Gastroesophageal sphincter (tissue), 4 donors: ENCODE results near the gene IL23R. TPM values are rescaled to one million over a fixed set of nuclear protein-coding genes. Genes with fewer than 3 reads are reported as not detected.

Source experiments
- ATAC-seq: fragments of 150-250 bp; one replicate; pipeline ENCODE4 v1.9.1; 2016; ENCODE audit warnings: mild to moderate bottlenecking, moderate library complexity
- H3K27ac ChIP-seq, 4 donors: fragments of 200-600 bp; sonication (generic) in 3 of 4; 1 replicate in 3 of 4; 2 replicates in 1 of 4; pipeline ENCODE4 v1.5.1; 2016 to 2019
- H3K27me3 ChIP-seq: fragments of 200-600 bp; sonication (generic); one replicate; pipeline ENCODE4 v1.5.1; 2019
- H3K36me3 ChIP-seq, 2 donors: fragments of 200-600 bp; sonication (generic); one replicate each; pipeline ENCODE4 v1.5.1; 2019; ENCODE audit warnings: control low read depth in 1 of 2
- H3K4me1 ChIP-seq, 3 donors: fragments of 200-600 bp; sonication (generic); 1 replicate in 2 of 3; 2 replicates in 1 of 3; pipeline ENCODE4 v1.5.1; 2016 to 2019; ENCODE audit warnings: control low read depth in 2 of 3
- H3K4me3 ChIP-seq, 2 donors: fragments of 200-600 bp; sonication (generic); one replicate each; pipeline ENCODE4 v1.5.1; 2019; ENCODE audit warnings: mild to moderate bottlenecking in 1 of 2, moderate library complexity in 1 of 2
- H3K9me3 ChIP-seq, 3 donors: fragments of 200-600 bp; sonication (generic); one replicate each; pipeline ENCODE4 v1.5.1; 2017 to 2019; ENCODE audit warnings: control low read depth in 2 of 3
- EP300 ChIP-seq: sonication (generic); formaldehyde crosslinking; IDR thresholded peaks from one replicate; pipeline ENCODE4 v1.6.1; 2017; ENCODE audit warnings: antibody characterized with exemption, mild to moderate bottlenecking
- POLR2A ChIP-seq, 2 donors: fragments of 450-650 bp; IDR thresholded peaks; one replicate each; pipeline ENCODE4 v1.6.1; 2017; ENCODE audit warnings: antibody characterized with exemption in 2 of 2, mild to moderate bottlenecking in 2 of 2, moderate library complexity in 1 of 2
- POLR2AphosphoS5 ChIP-seq: sonication (generic); formaldehyde crosslinking; IDR thresholded peaks from one replicate; pipeline ENCODE4 v1.6.1; 2017; ENCODE audit warnings: antibody characterized with exemption
- WGBS, 2 donors: methylation state at CpG; one replicate each; pipeline ENCODE4 v1.1.5; 2018; ENCODE audit warnings: low coverage in 1 of 2; 5-methylcytosine and 5-hydroxymethylcytosine counted together
- total RNA-seq, 4 donors: library from RNA; depleted of rRNA; stranded (reverse); fragments of >200 nt; gene quantifications; one replicate each; pipeline ENCODE4 v1.1.0, GENCODE V29; 2016
- TF ChIP-seq, protein P1 (sequence below), 4 experiments: fragments of 200-600 bp in 2 of 4; fragments of 450-650 bp in 2 of 4; sonication (generic) in 1 of 4; IDR thresholded peaks; one replicate each; pipeline ENCODE4 v1.5.1; 2017 to 2019; ENCODE audit warnings: antibody characterized with exemption in 4 of 4, mild to moderate bottlenecking in 2 of 4, moderate library complexity in 2 of 4

Gene IL23R
- total RNA-seq, 4 donors from 2014 or later, result not detected

GRCh38 chr1:67184838-67185421 lies 18.7 kb downstream of the IL23R start:
- no peak for ATAC-seq

DNA sequence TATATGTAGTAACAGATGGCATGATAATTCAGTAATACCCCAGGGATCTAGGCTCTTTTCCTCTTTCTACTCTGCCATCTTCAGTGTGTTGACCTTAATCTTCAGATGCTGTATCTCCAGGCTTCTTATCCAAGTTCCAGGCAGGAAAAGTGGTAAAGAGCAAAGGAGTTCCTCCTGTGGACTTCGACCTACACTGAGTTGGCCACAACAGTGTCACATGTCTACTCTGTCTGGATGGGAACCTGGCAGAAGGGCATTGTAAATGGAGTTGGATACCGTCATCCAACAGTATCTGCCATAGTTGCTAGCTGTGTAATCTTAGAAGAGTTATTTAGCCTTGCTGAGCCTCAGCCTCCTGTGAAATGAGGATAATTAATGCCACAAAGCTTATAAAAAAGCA lies 21.9 kb downstream of the IL23R start:
- no peak for ATAC-seq
- Histone ChIP-seq H3K4me3 (no peak overlapping the region), H3K36me3 (no peaks in the 10 kb centered on the region), H3K9me3 (no peaks in the 10 kb centered on the region), H3K27ac (no peak overlapping the region), H3K4me1 (no peaks in the 10 kb centered on the region), H3K27me3 (no peaks in the 10 kb centered on the region)
- 75 to 100% methylated on average over 2 of the region's 2 CpGs for WGBS, 2 donors
- TF ChIP-seq POLR2A (IDR thresholded peaks at IDR 0.05), result no peak
- TF ChIP-seq EP300, result no peak
- TF ChIP-seq, protein P1, sequence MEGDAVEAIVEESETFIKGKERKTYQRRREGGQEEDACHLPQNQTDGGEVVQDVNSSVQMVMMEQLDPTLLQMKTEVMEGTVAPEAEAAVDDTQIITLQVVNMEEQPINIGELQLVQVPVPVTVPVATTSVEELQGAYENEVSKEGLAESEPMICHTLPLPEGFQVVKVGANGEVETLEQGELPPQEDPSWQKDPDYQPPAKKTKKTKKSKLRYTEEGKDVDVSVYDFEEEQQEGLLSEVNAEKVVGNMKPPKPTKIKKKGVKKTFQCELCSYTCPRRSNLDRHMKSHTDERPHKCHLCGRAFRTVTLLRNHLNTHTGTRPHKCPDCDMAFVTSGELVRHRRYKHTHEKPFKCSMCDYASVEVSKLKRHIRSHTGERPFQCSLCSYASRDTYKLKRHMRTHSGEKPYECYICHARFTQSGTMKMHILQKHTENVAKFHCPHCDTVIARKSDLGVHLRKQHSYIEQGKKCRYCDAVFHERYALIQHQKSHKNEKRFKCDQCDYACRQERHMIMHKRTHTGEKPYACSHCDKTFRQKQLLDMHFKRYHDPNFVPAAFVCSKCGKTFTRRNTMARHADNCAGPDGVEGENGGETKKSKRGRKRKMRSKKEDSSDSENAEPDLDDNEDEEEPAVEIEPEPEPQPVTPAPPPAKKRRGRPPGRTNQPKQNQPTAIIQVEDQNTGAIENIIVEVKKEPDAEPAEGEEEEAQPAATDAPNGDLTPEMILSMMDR (IDR thresholded peaks at IDR 0.05), result no peak
- no peak for TF ChIP-seq POLR2AphosphoS5

More at GRCh38 chr1:67184838-67185421, 18.7 kb downstream of the IL23R start:
- Histone ChIP-seq H3K9me3 (no peaks in the 10 kb centered on the region), H3K27ac (no peak overlapping the region), H3K4me3 (no peak overlapping the region), H3K27me3 (no peaks in the 10 kb centered on the region), H3K4me1 (no peaks in the 10 kb centered on the region), H3K36me3 (no peaks in the 10 kb centered on the region)
- no peak for TF ChIP-seq POLR2AphosphoS5
- TF ChIP-seq EP300, result no peak
- no peak for TF ChIP-seq POLR2A (IDR thresholded peaks at IDR 0.05)
- TF ChIP-seq, protein P1 (IDR thresholded peaks at IDR 0.05), result no peak
- 86% methylated on average over 1 of the region's 1 CpG for WGBS, 2 donors

GRCh38 chr1:67189953-67190352 lies 23.7 kb downstream of the IL23R start:
- Histone ChIP-seq H3K4me1 (no peaks in the 10 kb centered on the region), H3K36me3 (no peaks in the 10 kb centered on the region), H3K9me3 (no peaks in the 10 kb centered on the region), H3K27ac (no peak overlapping the region), H3K27me3 (no peaks in the 10 kb centered on the region), H3K4me3 (no peak overlapping the region)
- 48 to 64% methylated on average over 2 to 3 of the region's 3 CpGs for WGBS, 2 donors
- ATAC-seq, result no peak
- TF ChIP-seq POLR2A (IDR thresholded peaks at IDR 0.05), result no peak
- TF ChIP-seq EP300, result no peak
- TF ChIP-seq, protein P1 (IDR thresholded peaks at IDR 0.05), result no peak
- no peak for TF ChIP-seq POLR2AphosphoS5

- no peaks in the 10 kb centered on the region for H3K4me1 ChIP-seq
- no peak overlapping the region for H3K27ac ChIP-seq
- no peaks in the 10 kb centered on the region for H3K36me3 ChIP-seq
- WGBS, 2 donors, result 51 to 73% methylated on average over 2 of the region's 2 CpGs
- no peaks in the 10 kb centered on the region for H3K27me3 ChIP-seq
- no peak for ATAC-seq
- no peak for TF ChIP-seq POLR2A (IDR thresholded peaks at IDR 0.05)
- no peak for TF ChIP-seq EP300
- TF ChIP-seq POLR2AphosphoS5, result no peak
- TF ChIP-seq, protein P1 (IDR thresholded peaks at IDR 0.05), result no peak
- H3K4me3 ChIP-seq, result no peak overlapping the region
- H3K9me3 ChIP-seq, result no peaks in the 10 kb centered on the region
Observed at GRCh38 chr1:67190410-67190809, 24.2 kb downstream of the IL23R start.

DNA sequence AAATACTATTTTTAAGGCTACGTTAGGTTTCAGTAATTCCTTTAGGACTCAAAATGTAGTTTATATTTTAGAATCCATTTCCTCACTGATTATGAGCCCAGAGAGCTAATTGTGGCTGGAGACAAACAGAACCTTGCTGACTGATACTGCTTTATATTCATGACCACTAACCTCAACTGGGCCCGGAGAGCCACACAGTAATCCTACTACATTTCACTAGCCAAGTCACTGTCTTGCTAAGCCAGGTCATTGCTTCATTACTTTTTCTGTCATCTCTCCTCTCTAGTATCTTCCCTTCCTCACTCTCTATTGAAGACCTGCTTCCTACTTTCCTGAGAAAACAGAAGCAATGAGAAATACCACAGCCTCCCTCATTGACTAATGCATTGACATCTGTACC lies 24.7 kb downstream of the IL23R start:
- no peak for ATAC-seq
- 63 to 76% methylated on average over 2 of the region's 2 CpGs for WGBS, 2 donors
- Histone ChIP-seq H3K36me3 (no peaks in the 10 kb centered on the region), H3K4me1 (no peaks in the 10 kb centered on the region), H3K9me3 (no peaks in the 10 kb centered on the region), H3K27me3 (no peaks in the 10 kb centered on the region), H3K4me3 (no peak overlapping the region), H3K27ac (no peak overlapping the region)
- TF ChIP-seq, protein P1 (IDR thresholded peaks at IDR 0.05), result no peak
